KOPT-K1 (cell line): ENCODE results near the gene FGF11.

ENCODE experiments used
- H3K27ac ChIP-seq: fragments of 200-600 bp; sonication (generic); 2 replicates; pipeline ENCODE4 v1.5.1; 2016; ENCODE audit warnings: antibody characterized with exemption, mild to moderate bottlenecking, low read depth, low read length; ENCODE audit not compliant: poor library complexity, severe bottlenecking
- H3K36me3 ChIP-seq: fragments of 200-600 bp; sonication (generic); 2 replicates; pipeline ENCODE4 v1.5.1; 2017; ENCODE audit warnings: antibody characterized with exemption, mild to moderate bottlenecking, low read length, moderate library complexity; ENCODE audit not compliant: insufficient read depth
- H3K9me3 ChIP-seq: fragments of 200-600 bp; sonication (generic); 2 replicates; pipeline ENCODE4 v1.5.1; 2017; ENCODE audit warnings: antibody characterized with exemption, low read length, mild to moderate bottlenecking; ENCODE audit not compliant: insufficient read depth, poor library complexity, severe bottlenecking

The FGF11 gene

GRCh38 chr17:7405350-7406234, 33.7 kb upstream of the FGF11 start:
- Histone ChIP-seq H3K27ac (no peak overlapping the region), H3K9me3 (no peaks in the 10 kb centered on the region), H3K36me3 (no peaks in the 10 kb centered on the region)

- Histone ChIP-seq H3K9me3 (no peaks in the 10 kb centered on the region), H3K27ac (no peak overlapping the region), H3K36me3 (no peaks in the 10 kb centered on the region)
Measured at GRCh38 chr17:7406235-7406825, 33.0 kb upstream of the FGF11 start.

- H3K36me3 ChIP-seq, result no peaks in the 10 kb centered on the region
- no peaks in the 10 kb centered on the region for H3K9me3 ChIP-seq
- no peak overlapping the region for H3K27ac ChIP-seq
Measured at GRCh38 chr17:7407082-7407481, 32.2 kb upstream of the FGF11 start.

GRCh38 chr17:7407485-7408251, 31.6 kb upstream of the FGF11 start, which contains the start of gene NLGN2:
Gene NLGN2, plus strand, starts transcription at chr17:7407845. Its CDS starts 411 bp downstream, at chr17:7408256.
- H3K36me3 ChIP-seq, result no peaks in the 10 kb centered on the region

GRCh38 chr17:7408252-7408727, 31.0 kb upstream of the FGF11 start:
- no peak overlapping the region for H3K27ac ChIP-seq
- no peaks in the 10 kb centered on the region for H3K36me3 ChIP-seq
- H3K9me3 ChIP-seq, result no peaks in the 10 kb centered on the region

More at GRCh38 chr17:7407485-7408251, 31.6 kb upstream of the FGF11 start, which contains the start of gene NLGN2:
- Histone ChIP-seq H3K9me3 (no peaks in the 10 kb centered on the region), H3K27ac (no peak within 1 kb of the TSS)

- H3K9me3 ChIP-seq, result no peaks in the 10 kb centered on the region
- H3K36me3 ChIP-seq, result no peaks in the 10 kb centered on the region
- no peak overlapping the region for H3K27ac ChIP-seq
Measured at GRCh38 chr17:7408863-7409262, 30.4 kb upstream of the FGF11 start.

GRCh38 chr17:7409716-7410115, 29.6 kb upstream of the FGF11 start:
- H3K9me3 ChIP-seq, result no peaks in the 10 kb centered on the region
- H3K27ac ChIP-seq, result no peak overlapping the region
- no peaks in the 10 kb centered on the region for H3K36me3 ChIP-seq

- Histone ChIP-seq H3K27ac (no peak overlapping the region), H3K36me3 (no peaks in the 10 kb centered on the region), H3K9me3 (no peaks in the 10 kb centered on the region)
Measured at GRCh38 chr17:7410634-7411426, 28.5 kb upstream of the FGF11 start.

GRCh38 chr17:7411427-7411750, 27.9 kb upstream of the FGF11 start:
- Histone ChIP-seq H3K36me3 (no peaks in the 10 kb centered on the region), H3K9me3 (no peaks in the 10 kb centered on the region), H3K27ac (no peak overlapping the region)

- Histone ChIP-seq H3K36me3 (no peaks in the 10 kb centered on the region), H3K9me3 (no peaks in the 10 kb centered on the region), H3K27ac (no peak overlapping the region)
Measured at GRCh38 chr17:7413346-7413985, 25.8 kb upstream of the FGF11 start.

- Histone ChIP-seq H3K9me3 (no peaks in the 10 kb centered on the region), H3K27ac (no peak overlapping the region), H3K36me3 (no peaks in the 10 kb centered on the region)
Measured at GRCh38 chr17:7414837-7415236, 24.5 kb upstream of the FGF11 start.

- Histone ChIP-seq H3K9me3 (no peaks in the 10 kb centered on the region), H3K27ac (no peak overlapping the region), H3K36me3 (no peaks in the 10 kb centered on the region)
Measured at GRCh38 chr17:7415784-7416183, 23.5 kb upstream of the FGF11 start.

- Histone ChIP-seq H3K36me3 (no peaks in the 10 kb centered on the region), H3K9me3 (no peaks in the 10 kb centered on the region), H3K27ac (no peak overlapping the region)
Measured at GRCh38 chr17:7416323-7416722, 23.0 kb upstream of the FGF11 start.

- Histone ChIP-seq H3K9me3 (no peaks in the 10 kb centered on the region), H3K36me3 (no peaks in the 10 kb centered on the region)
Measured at GRCh38 chr17:7417056-7417655, 22.2 kb upstream of the FGF11 start.

More at GRCh38 chr17:7417056-7417655, 22.2 kb upstream of the FGF11 start:
- H3K27ac ChIP-seq, result no peak overlapping the region
